HEK293T (cell line): ENCODE results near the gene PPP1R17.

Experiments used
- CTCF ChIA-PET: fragments of 350-600 bp; formaldehyde crosslinking; extraction: SDS; loops from one replicate; lab custom pipeline; 2021; ENCODE audit warnings: antibody characterized with exemption, inconsistent platforms; lab: Yijun Ruan, JAX
- POLR2A ChIA-PET: fragments of 350-600 bp; formaldehyde crosslinking; extraction: SDS; loops from one replicate; lab custom pipeline; 2020; ENCODE audit warnings: antibody characterized with exemption, inconsistent platforms; lab: Yijun Ruan, JAX
- DNase-seq: peaks from one replicate; pipeline ENCODE4 v3.0.0; 2012; ENCODE audit warnings: mixed read lengths; ENCODE audit errors: extremely low spot score
- ARNT ChIP-seq: fragments of 450-650 bp; IDR thresholded peaks from 2 replicates; pipeline ENCODE4 v1.6.1; 2017; ENCODE audit warnings: mild to moderate bottlenecking
- BHLHE40 ChIP-seq: fragments of 450-650 bp; IDR thresholded peaks from 2 replicates; pipeline ENCODE4 v1.6.1; 2016; ENCODE audit warnings: mild to moderate bottlenecking, moderate library complexity, borderline replicate concordance
- CTBP1 ChIP-seq: fragments of 450-650 bp; IDR thresholded peaks from 2 replicates; pipeline ENCODE4 v1.6.1; 2016; ENCODE audit warnings: borderline replicate concordance
- ELF4 ChIP-seq: fragments of 450-650 bp; IDR thresholded peaks from 2 replicates; pipeline ENCODE4 v1.6.1; 2017; ENCODE audit warnings: antibody characterized with exemption
- FOXA1 ChIP-seq: fragments of 450-650 bp; IDR thresholded peaks from 2 replicates; pipeline ENCODE4 v1.6.1; 2016; ENCODE audit warnings: mild to moderate bottlenecking
- FOXK2 ChIP-seq: fragments of 450-650 bp; IDR thresholded peaks from 2 replicates; pipeline ENCODE4 v1.6.1; 2016; ENCODE audit warnings: mild to moderate bottlenecking
- FOXM1 ChIP-seq: fragments of 450-650 bp; IDR thresholded peaks from 2 replicates; pipeline ENCODE4 v1.6.1; 2017; ENCODE audit warnings: mild to moderate bottlenecking, borderline replicate concordance
- HDGF ChIP-seq: fragments of 450-650 bp; IDR thresholded peaks from 2 replicates; pipeline ENCODE4 v1.6.1; 2017; ENCODE audit warnings: antibody characterized with exemption, borderline replicate concordance
- L3MBTL2 ChIP-seq: fragments of 450-650 bp; conservative IDR thresholded peaks from 2 replicates; pipeline ENCODE4 v1.6.1; 2016; ENCODE audit warnings: mild to moderate bottlenecking
- LEF1 ChIP-seq: fragments of 450-650 bp; IDR thresholded peaks from 2 replicates; pipeline ENCODE4 v1.6.1; 2017; ENCODE audit warnings: mild to moderate bottlenecking, borderline replicate concordance
- NFRKB ChIP-seq: fragments of 450-650 bp; IDR thresholded peaks from 2 replicates; pipeline ENCODE4 v1.6.1; 2016; ENCODE audit warnings: mild to moderate bottlenecking, moderate library complexity
- PKNOX1 ChIP-seq: fragments of 450-650 bp; IDR thresholded peaks from 2 replicates; pipeline ENCODE4 v1.6.1; 2016
- SP1 ChIP-seq: fragments of 450-650 bp; IDR thresholded peaks from 2 replicates; pipeline ENCODE4 v1.6.1; 2017
- SUZ12 ChIP-seq: fragments of 450-650 bp; IDR thresholded peaks from 2 replicates; pipeline ENCODE4 v1.6.1; 2016; ENCODE audit warnings: mild to moderate bottlenecking
- TARDBP ChIP-seq: fragments of 450-650 bp; IDR thresholded peaks from 2 replicates; pipeline ENCODE4 v1.6.1; 2016
- ZNF384 ChIP-seq: fragments of 450-650 bp; IDR thresholded peaks from 2 replicates; pipeline ENCODE4 v1.6.1; 2016

The PPP1R17 gene

GRCh38 chr7:31690935-31691334 is 3.9 kb downstream of the PPP1R17 start:
- CTCF ChIA-PET, result no interaction called here
- POLR2A ChIA-PET, result no interaction called here
- TF ChIP-seq PKNOX1 (no peak), LEF1 (no peak), FOXA1 (no peak), SP1 (no peak), TARDBP (no peak), NFRKB (no peak), ELF4 (no peak), FOXK2 (no peak), HDGF (no peak), ZNF384 (no peak), CTBP1 (no peak), L3MBTL2 (no peak), SUZ12 (no peak), FOXM1 (no peak), ARNT (no peak), BHLHE40 (no peak)
- no peak for DNase-seq

- CTCF ChIA-PET, result no interaction called here
- POLR2A ChIA-PET, result no interaction called here
- DNase-seq, result no peak
- TF ChIP-seq NFRKB (no peak), FOXA1 (no peak), PKNOX1 (no peak), ARNT (no peak), FOXK2 (no peak)
Observed at GRCh38 chr7:31692451-31692850, 5.4 kb downstream of the PPP1R17 start.

GRCh38 chr7:31692871-31693270 is 5.9 kb downstream of the PPP1R17 start:
- ChIA-PET POLR2A (no interaction called here), CTCF (no interaction called here)
- TF ChIP-seq FOXM1 (no peak), CTBP1 (no peak), ZNF384 (no peak), HDGF (no peak), FOXK2 (no peak), SP1 (no peak), L3MBTL2 (no peak), ELF4 (no peak), LEF1 (no peak), TARDBP (no peak), NFRKB (no peak), FOXA1 (no peak), BHLHE40 (no peak), PKNOX1 (no peak), ARNT (no peak), SUZ12 (no peak)
- DNase-seq, result no peak

- no peak for DNase-seq
- CTCF ChIA-PET, result interaction anchor here (0.6 to 0.9 kb wide), 2 partner anchors 10 to 536 kb away, joined by 3 read pairs; no protein-coding TSS in a partner anchor
- TF ChIP-seq ELF4, result no peak
- TF ChIP-seq L3MBTL2, result no peak
- POLR2A ChIA-PET, result interaction anchor here (0.6 kb wide), 1 partner anchor 172 kb away, joined by 3 read pairs; no protein-coding TSS in a partner anchor
Observed at GRCh38 chr7:31695859-31696614, 9.0 kb downstream of the PPP1R17 start.

- DNase-seq, result no peak
- POLR2A ChIA-PET, result no interaction called here
- CTCF ChIA-PET, result no interaction called here
Observed at GRCh38 chr7:31699050-31699449, 12.0 kb downstream of the PPP1R17 start.

GRCh38 chr7:31702354-31702753 is 15.3 kb downstream of the PPP1R17 start:
- ChIA-PET CTCF (no interaction called here), POLR2A (no interaction called here)
- TF ChIP-seq ELF4, result no peak
- TF ChIP-seq SP1, result no peak
- no peak for TF ChIP-seq ZNF384
- TF ChIP-seq FOXA1, result no peak
- no peak for TF ChIP-seq HDGF
- TF ChIP-seq SUZ12, result no peak
- no peak for TF ChIP-seq PKNOX1
- no peak for TF ChIP-seq NFRKB
- no peak for TF ChIP-seq BHLHE40
- no peak for TF ChIP-seq TARDBP
- no peak for TF ChIP-seq FOXM1
- no peak for TF ChIP-seq L3MBTL2
- no peak for DNase-seq

More at GRCh38 chr7:31699050-31699449, 12.0 kb downstream of the PPP1R17 start:
- TF ChIP-seq FOXK2 (no peak), L3MBTL2 (no peak), CTBP1 (no peak), TARDBP (no peak), HDGF (no peak), FOXA1 (no peak), SUZ12 (no peak), LEF1 (no peak), ELF4 (no peak), ARNT (no peak), NFRKB (no peak), BHLHE40 (no peak), ZNF384 (no peak)
